Keratinocyte (primary cell): ENCODE data around the gene LAMA4.

Experiments
- EZH2 ChIP-seq: IDR thresholded peaks from one replicate; pipeline ENCODE4 v1.6.1; 2012; ENCODE audit warnings: inconsistent platforms, mild to moderate bottlenecking, low read length, moderate library complexity
- TF ChIP-seq, protein P1 (sequence below), 3 experiments: IDR thresholded peaks in 1 of 3; conservative IDR thresholded peaks in 1 of 3; optimal IDR thresholded peaks in 1 of 3; 2 replicates in 2 of 3; 3 replicates in 1 of 3; pipeline versions ENCODE3 to v1.5.1; 2011; ENCODE audit warnings: low read length in 3 of 3, mild to moderate bottlenecking in 3 of 3, moderate library complexity in 2 of 3, control low read depth in 1 of 3, inconsistent platforms in 1 of 3; ENCODE audit not compliant: insufficient read depth in 2 of 3; ENCODE audit errors: extremely low read depth in 1 of 3

DNA sequence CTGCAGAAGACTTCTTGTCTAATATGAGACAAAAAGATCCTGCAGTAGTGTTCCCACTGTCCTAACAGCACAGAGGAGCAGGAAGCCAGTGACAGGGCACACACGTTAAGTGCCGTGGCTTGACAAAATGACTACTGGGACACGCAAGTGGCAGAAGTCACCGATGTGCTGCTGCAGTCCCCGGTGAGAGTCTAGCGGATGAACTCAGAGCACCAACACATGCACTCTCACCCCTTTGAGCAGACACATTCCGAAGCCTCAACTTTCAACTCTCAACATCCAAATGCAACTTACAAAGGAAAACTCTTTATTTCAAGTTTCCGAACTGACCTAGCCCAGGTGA is 898 bp downstream of the LAMA4 start:
- TF ChIP-seq, protein P1, sequence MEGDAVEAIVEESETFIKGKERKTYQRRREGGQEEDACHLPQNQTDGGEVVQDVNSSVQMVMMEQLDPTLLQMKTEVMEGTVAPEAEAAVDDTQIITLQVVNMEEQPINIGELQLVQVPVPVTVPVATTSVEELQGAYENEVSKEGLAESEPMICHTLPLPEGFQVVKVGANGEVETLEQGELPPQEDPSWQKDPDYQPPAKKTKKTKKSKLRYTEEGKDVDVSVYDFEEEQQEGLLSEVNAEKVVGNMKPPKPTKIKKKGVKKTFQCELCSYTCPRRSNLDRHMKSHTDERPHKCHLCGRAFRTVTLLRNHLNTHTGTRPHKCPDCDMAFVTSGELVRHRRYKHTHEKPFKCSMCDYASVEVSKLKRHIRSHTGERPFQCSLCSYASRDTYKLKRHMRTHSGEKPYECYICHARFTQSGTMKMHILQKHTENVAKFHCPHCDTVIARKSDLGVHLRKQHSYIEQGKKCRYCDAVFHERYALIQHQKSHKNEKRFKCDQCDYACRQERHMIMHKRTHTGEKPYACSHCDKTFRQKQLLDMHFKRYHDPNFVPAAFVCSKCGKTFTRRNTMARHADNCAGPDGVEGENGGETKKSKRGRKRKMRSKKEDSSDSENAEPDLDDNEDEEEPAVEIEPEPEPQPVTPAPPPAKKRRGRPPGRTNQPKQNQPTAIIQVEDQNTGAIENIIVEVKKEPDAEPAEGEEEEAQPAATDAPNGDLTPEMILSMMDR (optimal IDR thresholded peaks at IDR 0.05 in 1 of 3, IDR thresholded peaks at IDR 0.05 in 1 of 3, conservative IDR thresholded peaks at IDR 0.05 in 1 of 3; ENCODE audit: extremely low read depth in 1 of 3, insufficient read depth in 2 of 3, low read length in 3 of 3): no peak
- no peak for TF ChIP-seq EZH2
